AG20443 (cell line): ENCODE data around the gene DTX4.
"Not testable (repeated sequence)": the region's sequence is repeated elsewhere in the genome, so short reads cannot be mapped to it uniquely, and the experiment has no call there.

Source experiments
- DNase-seq: peaks from one replicate; pipeline ENCODE4 v3.0.0; 2012; ENCODE audit warnings: low spot score, mixed read lengths

The DTX4 gene

DNA sequence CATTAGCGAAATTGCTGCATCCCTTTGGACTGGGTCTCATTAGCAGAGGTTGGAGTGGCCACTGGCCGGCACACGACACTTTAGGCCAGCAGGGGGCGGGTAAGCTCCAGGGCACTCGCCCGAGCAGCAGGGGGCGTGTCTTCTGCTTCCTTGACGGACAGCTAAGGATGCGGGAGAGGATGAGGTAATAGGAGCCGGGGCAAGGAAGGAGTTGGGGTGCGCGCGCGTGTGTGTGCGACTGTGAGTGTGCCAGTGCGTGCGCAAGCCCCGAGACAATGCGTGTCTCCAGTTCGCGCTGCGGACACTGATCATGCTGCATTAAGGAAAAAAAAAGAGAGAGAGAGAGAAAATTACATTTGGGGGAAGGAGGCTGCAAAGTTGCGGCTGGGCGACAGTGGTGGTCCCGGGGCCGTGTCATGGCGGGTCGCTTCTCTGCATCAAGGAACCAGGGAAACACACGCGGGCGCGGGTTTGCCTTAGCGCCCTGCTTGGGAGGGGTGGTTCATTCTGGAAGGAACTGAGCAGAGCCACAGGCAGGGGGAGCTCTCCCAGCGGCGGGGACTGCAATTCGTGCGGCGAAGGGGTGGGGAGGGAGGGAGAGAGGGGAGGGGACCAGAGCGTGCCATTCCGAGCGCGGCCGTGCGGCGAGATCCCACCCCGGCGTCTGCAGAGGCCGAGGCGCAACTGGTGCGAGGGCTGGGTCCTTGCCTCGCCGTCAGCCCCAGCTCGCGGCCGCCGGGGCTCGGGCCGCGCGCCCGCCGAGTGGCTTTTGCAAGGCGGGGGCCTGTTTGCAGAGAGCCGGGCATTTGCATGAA is at the start of gene DTX4:
DTX4 (plus strand) TSS at position 625 of the 815 bp plus-strand sequence. CDS start 464 bp downstream, outside the sequence.
- DNase-seq, result peak; percentile 92

DNA sequence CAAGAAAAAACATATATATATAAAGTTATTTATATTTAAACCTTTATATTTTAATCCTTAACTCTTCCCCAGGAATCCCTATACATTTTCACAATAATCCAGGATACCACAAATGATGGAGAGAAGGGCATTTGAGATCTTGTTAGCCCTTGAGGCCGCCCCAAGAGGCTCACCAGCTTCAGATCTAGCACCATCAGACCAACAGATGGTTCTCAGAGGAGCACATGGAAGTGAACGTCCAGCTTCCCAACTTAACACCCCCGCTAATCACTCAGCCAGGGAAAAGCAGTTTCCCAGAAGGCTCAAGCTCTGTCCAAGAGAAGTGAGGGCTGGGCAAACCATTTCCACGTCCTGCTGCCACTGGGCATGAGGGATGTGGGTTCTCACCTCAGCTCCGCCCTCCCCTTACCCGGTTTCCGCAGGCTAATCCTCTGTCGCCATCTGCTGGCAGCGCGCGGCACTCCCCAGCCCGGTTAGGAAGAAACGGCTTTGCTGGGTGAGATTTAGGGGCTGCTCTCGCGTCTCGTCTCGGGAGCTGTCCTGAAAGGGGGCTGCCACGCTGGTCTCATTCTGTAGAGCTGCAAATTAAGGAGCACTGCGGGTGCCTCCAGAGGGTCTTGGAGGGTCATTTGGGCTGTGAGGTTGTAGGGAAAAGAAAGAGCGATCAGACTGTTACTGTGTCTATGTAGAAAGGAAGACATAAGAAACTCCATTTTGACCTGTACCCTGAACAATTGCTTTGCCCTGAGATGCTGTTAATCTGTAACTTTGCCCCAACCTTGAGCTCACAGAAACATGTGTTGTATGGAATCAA is 36.1 kb upstream of the DTX4 start:
- peak; percentile 91 for DNase-seq

DNA sequence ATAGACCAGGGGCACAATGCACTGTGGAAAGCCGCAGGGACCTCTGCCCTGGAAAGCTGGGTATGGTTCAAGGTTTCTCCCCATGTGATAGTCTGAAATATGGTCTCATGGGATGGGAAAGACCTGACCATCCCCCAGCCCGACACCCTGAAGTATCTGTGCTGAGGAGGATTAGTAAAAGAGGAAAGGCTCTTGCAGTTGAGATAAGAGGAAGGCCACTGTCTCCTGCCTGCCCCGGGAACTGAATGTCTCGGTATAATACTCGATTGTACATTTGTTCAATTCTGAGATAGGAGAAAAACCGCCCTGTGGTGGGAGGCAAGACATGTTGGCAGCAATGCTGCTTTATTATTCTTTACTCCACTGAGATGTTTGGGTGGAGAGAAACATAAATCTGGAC is 35.4 kb upstream of the DTX4 start:
- not testable (repeated sequence) for DNase-seq

DNA sequence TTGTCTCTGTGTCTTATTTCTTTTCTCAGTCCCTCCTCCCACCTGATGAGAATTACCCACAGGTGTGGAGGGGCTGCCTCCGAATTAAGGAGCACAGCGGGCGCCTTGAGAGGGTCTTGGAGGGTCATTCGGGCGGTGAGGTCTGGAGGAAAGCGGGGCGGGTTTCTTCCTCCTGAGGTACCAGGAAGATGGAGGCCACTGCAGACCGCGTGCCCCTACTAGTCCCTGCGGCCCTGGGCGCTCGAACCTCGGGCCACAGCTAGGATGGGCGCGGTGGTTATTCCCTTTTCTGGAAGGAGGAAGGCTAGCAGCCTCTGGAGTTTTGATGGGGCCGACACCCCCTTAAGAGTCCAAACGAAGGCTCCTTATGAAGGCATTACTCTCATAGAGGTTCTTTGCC is 34.7 kb upstream of the DTX4 start:
- no peak for DNase-seq

DNA sequence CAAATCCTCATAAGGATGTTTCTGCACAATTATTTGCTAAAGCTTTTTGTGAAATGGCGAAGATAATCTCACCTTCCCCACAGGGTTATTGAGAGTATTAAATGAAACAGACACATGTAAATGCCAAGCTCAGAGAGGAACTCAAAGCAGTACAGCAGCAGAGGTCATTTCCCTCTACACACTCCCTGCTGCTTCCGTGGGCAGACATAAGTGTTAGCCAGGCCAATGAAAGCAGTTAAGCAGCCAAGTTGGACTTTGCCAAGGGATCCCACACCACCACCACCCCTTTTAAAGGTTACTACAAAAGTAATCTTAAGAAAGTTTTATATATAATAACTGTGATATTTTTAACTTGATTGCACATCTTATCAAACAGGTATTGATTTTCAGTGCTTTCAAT is 33.3 kb upstream of the DTX4 start:
- no peak for DNase-seq

DNA sequence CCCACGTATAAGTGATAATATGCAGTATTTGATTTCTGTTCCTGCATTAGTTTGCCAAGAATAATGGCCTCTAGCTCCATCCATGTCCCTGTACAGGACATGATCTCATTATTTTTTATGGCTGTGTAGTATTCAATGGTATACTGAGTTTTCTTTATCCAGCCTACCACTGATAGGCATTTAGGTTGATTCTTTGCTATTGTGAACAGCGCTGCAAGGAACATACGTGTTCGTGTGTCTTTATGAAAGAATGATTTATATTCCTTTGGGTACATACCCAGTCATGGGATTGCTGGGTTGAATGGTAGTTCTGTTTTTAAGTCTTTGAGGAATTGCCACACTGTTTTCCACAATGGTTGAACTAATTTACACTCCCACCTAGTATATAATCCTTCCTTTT is 30.7 kb upstream of the DTX4 start:
- no peak for DNase-seq

DNA sequence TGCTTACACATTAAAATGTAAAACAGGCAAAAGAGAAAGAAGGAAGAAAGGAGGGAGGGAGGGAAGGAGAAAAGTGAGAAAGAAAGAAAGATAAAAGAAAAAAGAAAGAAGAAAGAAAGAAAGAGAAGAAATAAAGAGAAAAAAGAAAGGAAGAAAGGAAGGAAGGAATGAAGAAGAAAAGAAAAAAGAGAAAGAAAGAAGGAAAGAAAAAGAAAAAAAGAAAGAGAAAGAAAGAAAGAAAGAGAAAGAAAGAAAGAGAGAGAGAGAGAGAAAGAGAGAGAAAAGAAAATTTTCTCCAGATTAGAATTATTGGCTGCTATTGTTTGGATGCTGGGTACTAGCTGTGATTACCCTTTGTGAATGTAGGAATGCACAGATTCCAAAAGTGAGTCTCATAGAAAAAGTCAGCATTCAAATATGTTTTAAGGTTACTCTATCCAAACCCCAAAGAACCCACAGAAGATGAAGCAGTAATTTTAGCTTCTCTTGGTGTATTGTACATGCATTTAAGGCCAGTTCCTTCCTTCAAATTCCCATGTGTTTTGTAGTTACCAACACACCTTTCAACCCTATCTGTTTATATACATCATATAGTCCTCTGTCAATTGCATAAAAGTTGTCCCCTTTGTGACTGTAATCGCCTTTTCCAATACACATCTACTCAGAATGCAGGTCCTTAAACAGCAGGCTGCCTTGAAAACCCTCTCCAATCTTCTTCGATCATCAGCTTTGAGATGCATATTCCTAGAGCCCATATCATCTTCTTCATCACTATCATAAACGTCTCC is 30.1 kb upstream of the DTX4 start:
- peak; percentile 62 for DNase-seq

DNA sequence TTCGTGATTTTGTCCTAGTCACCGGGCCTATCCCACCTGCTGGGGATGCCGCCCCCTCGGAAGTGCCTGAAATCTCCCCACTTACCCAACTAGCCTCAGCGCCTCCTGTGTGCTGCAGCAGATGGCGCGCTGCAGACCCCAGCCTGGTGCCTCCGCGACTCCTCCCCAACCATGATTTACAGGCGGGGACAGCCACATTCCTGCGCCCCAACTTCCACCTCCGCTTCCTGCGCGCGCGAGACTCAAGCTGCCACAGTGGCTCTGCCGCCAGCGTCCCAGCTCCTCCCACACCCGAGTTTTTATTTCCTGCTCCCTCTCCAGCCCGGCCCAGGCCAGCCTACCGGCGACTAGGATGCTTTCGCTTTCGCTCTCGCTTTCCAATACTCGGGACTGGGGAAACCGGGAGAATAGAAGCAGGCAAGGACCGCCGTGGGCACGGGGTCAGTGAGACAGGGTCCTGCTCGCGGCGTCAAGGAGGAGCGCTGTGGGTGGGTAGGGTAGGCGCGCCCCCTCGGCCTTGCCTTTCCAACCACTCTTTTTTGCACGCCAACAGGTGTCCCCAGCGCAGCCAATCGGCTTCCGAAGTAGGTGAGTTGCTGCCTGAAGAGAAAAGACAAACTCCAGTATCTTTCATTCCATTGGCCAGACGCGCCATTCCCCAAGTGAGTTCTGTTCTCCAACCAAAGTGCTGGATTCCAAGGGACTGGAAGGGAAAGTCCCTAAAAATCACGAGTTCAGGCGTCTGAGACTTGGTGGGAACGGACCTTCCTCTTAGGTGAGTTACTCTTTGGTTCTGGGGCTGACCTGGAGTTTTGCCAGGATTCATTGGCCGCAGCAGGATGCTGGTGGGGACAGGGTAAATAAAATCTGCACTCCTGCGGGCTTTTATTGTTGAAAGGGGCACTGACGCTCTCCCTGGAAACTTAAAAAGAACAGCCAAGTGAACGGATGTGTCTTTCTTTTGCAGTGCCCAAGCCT is 29.1 kb upstream of the DTX4 start, which contains the start of gene FAM111A:
FAM111A (plus strand) TSS at position 327 of the 978 bp plus-strand sequence. CDS start 6,017 bp downstream, outside the sequence.
- DNase-seq, result peak; percentile 91

DNA sequence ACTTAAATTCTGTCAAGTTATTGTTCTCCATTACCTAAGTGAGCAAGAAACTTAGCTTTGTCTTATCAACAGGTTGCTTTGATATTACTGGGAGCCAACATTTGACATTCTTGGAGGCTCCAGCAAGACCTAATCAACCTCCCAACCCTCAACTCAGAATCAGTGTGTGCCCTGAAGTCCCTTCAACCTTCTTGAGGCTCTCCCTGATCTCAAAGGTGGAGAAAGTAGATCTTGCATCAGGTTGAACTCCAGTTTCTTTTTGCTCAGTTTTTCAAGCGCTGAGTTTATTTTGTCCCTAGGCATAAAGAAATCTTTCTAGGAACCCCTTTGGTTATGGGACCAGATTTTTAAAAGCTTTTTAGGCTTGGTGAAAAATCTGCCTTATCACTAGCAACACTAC is 27.8 kb upstream of the DTX4 start:
- no peak for DNase-seq

DNA sequence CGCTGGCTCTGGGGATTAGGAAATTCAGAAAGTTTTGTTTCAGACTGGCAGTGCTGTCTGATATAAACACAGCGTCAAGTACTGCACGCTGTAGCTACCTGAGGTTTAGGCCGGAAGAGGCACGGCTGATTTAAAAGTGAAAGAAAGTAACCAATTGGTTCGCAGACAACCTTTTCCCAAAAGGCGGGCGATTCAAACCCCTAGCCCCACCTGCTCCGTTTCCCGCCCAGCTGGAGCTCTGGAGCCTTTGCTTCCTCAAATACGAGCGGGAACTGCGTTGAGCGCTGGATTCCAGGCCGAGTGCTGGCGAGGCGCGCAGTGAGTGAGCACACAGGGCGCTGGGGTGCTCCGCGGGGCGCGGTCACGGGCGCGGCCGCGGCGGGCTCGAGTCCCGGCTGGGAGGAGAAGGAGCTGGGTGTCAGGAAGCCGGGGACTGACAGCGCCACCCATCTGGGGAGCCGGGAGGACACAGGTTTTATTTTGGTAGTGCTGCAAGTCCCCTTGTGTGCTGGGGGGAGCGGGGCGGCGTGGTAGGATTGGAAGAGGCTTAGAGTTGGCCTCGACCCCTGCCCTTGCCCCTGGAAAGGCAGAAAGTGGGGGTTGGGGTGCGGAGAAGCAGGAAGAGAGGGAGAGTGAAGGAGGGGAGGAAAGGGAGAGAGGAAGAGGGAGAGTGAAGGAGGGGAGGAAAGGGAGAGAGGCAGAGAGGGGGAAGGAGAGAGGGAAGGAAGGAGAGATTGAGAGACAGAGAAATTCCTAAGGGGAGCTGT is 27.2 kb upstream of the DTX4 start:
- DNase-seq, result peak; percentile 86

DNA sequence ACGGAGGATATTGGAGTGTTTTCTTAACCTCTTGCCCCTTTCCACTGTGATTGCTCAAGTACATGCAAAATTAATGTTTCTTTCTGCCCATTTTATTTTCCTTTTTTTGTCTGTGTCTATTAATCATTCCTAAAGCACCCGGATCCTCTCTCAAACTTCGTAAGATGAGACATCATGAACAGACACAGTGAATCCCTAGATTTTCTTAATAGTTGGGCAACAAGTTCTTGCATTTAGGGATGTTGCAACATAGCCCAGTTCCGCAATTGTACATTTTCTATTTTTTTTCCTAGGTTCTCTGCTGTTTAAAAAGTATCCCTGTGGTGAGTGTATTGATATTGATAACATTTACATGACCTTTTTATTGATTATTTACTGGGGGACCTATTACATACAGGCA is 26.4 kb upstream of the DTX4 start:
- peak; percentile 63 for DNase-seq

DNA sequence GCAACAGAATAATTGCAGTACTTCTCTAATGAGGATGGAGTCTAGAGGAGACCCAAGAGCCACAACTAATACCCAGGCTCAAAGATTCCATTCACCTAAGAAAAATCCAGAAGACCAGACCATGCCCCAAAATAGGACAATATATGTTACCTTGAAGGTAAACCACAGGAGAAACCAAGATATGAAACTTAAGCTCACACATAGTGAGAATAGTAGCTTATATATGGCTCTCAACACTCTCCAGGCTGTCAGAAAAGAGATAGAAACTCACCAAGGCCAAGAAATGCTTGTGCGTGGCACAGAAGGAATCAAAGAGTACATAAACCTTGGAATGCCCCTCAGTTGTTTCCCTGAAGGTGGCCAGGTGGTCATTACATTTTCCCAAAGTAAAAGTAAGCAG is 20.2 kb upstream of the DTX4 start:
- DNase-seq, result no peak

DNA sequence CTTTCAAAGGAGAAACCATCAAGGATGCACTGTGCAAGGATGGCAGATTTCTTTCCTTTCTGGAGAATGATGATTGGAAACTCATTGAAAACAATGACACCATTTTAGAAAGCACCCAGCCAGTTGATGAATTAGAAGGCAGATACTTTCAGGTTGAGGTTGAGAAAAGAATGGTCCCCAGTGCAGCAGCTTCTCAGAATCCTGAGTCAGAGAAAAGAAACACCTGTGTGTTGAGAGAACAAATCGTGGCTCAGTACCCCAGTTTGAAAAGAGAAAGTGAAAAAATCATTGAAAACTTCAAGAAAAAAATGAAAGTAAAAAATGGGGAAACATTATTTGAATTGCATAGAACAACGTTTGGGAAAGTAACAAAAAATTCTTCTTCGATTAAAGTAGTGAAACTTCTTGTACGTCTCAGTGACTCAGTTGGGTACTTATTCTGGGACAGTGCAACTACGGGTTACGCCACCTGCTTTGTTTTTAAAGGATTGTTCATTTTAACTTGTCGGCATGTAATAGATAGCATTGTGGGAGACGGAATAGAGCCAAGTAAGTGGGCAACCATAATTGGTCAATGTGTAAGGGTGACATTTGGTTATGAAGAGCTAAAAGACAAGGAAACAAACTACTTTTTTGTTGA is 19.5 kb upstream of the DTX4 start:
- no peak for DNase-seq

DNA sequence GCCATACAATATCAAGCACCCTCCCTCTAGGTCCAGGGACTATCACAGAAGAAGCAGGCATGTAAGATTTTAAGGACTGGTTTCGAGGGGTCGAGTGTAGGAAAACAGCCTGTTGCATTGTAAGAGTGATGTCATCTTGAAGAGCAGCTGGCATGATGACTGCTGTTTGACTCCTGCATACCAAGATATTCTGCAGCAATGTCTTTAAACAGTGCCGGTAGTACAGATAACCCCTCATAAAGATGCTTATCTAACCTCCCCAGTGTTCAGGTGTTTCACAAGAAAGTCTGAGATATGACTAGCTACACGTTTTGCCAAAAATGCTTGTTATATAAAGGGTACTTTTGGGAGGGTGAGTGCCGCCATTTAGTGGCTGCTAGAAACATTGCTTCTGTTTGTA is 17.3 kb upstream of the DTX4 start:
- no peak for DNase-seq

DNA sequence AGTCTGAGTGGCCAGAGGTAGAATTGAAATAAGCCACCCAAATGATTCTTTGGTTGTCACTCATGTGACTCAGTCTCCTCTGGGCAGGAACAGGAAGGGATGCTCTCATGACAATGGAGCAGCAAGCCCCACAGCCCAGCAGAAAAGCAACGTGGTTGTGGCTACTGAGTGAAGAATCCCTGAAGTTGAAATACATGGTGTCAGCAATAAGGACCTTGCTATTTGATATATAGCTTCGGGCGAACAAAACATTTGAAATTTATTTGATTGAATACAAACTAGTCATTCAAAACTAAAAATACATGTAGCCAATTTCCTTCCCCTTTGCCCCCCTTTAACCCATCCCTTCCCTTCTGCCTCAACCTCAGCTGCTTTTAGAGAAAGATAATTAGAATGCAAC is 14.5 kb upstream of the DTX4 start:
- DNase-seq, result no peak

DNA sequence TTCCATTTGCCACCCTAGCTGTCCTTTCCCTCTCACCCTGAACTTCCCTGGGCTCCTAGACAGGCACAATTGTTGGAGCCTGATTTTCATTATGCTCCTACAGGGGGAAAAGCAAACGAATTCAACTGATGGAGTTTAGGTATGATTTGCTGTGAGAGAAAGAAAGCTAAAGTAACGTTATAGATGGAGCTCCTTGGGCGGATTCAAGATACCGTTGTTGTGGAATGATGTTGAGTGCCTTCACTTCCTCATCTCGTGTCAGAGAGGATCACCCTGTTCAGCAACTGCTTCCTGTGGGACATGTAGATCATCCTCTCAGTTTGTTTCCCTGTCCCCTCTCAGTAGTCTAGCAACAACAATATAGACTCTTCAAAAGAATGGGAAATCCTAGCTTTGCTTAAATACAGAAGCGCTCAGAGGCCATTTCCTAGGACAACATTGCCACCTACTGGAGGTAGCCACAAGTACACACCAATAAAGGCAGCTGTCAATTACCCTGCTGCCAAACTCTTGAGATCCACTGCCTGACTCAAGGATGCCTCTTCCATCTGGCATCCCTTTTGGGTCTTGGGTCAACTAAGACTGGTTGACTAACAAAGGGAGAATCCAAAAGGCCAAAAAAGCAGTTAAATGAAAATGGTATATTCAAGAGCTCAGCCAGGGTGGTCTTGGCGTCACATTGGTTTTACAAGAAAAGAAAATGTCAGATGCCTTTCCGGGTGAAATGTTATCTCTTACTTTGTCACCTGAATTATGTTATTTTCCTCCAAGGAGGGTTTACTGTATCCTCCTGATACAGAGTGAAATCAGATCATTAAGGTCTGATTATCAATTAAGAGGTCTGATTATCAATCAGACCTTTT is 13.5 kb upstream of the DTX4 start:
- peak; percentile 79 for DNase-seq

DNA sequence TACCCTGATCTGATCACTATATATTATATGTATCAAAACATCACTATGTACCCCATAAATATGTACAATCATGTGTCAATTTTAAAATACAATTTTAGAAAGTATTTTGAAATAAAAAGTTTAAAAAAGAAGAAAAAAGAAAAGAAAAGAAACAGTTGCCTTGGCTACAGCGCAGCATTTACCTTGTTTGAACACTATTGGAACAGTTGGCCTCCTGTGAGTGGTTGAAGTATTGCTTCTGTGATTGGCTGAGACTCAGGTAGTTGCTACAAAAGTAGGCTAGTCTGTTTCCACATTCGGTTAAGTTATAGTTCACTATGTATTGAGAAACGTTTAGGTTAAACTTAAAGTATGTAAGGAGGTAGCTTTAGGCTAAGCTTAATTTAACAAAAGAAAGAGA is 7.9 kb upstream of the DTX4 start:
- no peak for DNase-seq

DNA sequence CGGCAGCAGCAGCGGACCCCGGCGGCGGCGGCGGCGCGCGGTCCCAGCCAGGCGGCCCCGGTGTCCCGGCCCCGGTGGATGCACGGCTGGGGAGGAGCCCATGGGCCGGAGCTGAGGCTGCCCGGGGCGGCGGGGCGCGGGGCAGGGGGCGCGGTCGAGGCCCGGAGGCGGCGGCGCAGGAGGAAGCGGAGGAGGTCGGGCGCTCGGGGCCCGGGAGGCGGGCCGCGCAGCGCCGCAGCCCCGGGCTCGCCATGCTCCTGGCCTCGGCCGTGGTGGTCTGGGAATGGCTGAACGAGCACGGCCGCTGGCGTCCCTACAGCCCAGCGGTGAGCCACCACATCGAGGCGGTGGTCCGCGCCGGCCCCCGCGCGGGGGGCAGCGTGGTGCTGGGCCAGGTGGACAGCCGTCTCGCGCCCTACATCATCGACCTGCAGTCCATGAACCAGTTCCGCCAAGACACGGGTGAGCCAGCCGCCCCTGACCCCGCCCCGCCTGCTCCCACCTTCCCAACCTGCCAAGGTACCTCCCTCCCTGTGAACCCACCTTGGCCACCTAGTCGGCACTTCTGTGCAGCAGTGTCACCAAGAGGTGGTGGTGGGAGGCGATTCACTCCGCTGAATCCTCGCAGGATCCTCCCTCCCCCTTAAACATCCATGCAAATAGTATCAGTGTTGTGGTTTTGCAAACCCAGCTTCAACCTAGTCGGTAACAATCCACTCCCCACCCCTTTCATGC is 580 bp downstream of the DTX4 start:
- DNase-seq, result peak; percentile 35
